Measurements from ENCODE around the gene STXBP2.

Gene STXBP2

GRCh38 chr19:7597689-7598088 is 39.2 kb upstream of the STXBP2 start:
- Histone ChIP-seq H3K79me1 (ENCODE audit: low read length) (no peaks in the 10 kb centered on the region), H2AK5ac (ENCODE audit: low read length) (no peak overlapping the region), H3K4me3 (ENCODE audit: low read length) (no peak overlapping the region), H2BK120ac (ENCODE audit: low read depth, low read length) (no peak overlapping the region), H3K4me1 (ENCODE audit: control insufficient read depth, low read depth, low read length) (no peaks in the 10 kb centered on the region), H3K36me3 (ENCODE audit: control insufficient read depth, insufficient read depth, low read length) (no peaks in the 10 kb centered on the region), H3K79me2 (ENCODE audit: control insufficient read depth, insufficient read depth, low read length) (no peaks in the 10 kb centered on the region), H3K23ac (ENCODE audit: low read length) (no peak overlapping the region), H3K27me3 (ENCODE audit: insufficient read depth, low read length, poor library complexity) (no peaks in the 10 kb centered on the region), H3K4ac (ENCODE audit: low read depth, low read length) (no peak overlapping the region), H3K4me2 (ENCODE audit: low read length) (no peak overlapping the region), H3K27ac (ENCODE audit: low read depth, low read length) (no peak overlapping the region), H3K9ac (ENCODE audit: low read length) (no peak overlapping the region), H2BK5ac (ENCODE audit: low read length) (no peak overlapping the region), H2BK15ac (replicated peaks; ENCODE audit: low read depth) (no peak overlapping the region), H3K18ac (ENCODE audit: low read length) (no peak overlapping the region), H4K8ac (ENCODE audit: low read depth, low read length) (no peak overlapping the region), H3K56ac (ENCODE audit: low read length) (no peak overlapping the region), H4K5ac (ENCODE audit: low read length) (no peak overlapping the region)
- WGBS (ENCODE audit: extremely low coverage, insufficient coverage, low lambda C conversion rate) = no CpG with 5 or more reads among the region's 9 CpGs
- peak; percentile 13 for DNase-seq

DNA sequence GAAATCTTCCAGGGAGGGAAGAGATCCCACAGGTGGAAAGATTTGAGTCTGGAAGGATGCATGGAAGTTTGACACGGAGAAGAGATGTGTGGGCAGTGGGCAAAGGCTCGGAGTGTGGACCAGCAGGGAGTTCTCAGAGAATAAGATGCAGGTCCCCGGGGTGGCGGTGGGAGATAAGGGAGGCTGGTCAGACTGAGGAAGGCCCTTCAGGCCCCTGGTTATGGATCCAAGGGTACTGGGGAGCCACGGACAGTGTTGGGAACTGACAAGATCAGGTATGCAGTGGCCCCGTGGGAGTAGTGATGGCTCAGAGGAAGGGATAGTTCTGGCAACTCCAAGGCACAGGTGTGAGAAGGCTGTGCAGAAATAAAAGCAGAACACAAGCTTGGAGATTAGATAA is 38.7 kb upstream of the STXBP2 start:
- WGBS (ENCODE audit: extremely low coverage, insufficient coverage, low lambda C conversion rate) = no CpG with 5 or more reads among the region's 6 CpGs
- H3K56ac ChIP-seq (ENCODE audit: low read length) = no peak overlapping the region
- no peak overlapping the region for H3K4me3 ChIP-seq (ENCODE audit: low read length)
- no peak overlapping the region for H2BK5ac ChIP-seq (ENCODE audit: low read length)
- no peak overlapping the region for H3K18ac ChIP-seq (ENCODE audit: low read length)
- no peak overlapping the region for H3K23ac ChIP-seq (ENCODE audit: low read length)
- no peak overlapping the region for H2BK120ac ChIP-seq (ENCODE audit: low read depth, low read length)
- DNase-seq = no peak
- H3K79me1 ChIP-seq (ENCODE audit: low read length) = no peaks in the 10 kb centered on the region
- no peaks in the 10 kb centered on the region for H3K36me3 ChIP-seq (ENCODE audit: control insufficient read depth, insufficient read depth, low read length)
- no peak overlapping the region for H2BK15ac ChIP-seq (replicated peaks; ENCODE audit: low read depth)
- H3K27me3 ChIP-seq (ENCODE audit: insufficient read depth, low read length, poor library complexity) = no peaks in the 10 kb centered on the region
- no peaks in the 10 kb centered on the region for H3K4me1 ChIP-seq (ENCODE audit: control insufficient read depth, low read depth, low read length)
- no peaks in the 10 kb centered on the region for H3K79me2 ChIP-seq (ENCODE audit: control insufficient read depth, insufficient read depth, low read length)
- H3K27ac ChIP-seq (ENCODE audit: low read depth, low read length) = no peak overlapping the region
- no peak overlapping the region for H4K8ac ChIP-seq (ENCODE audit: low read depth, low read length)
- no peak overlapping the region for H3K9ac ChIP-seq (ENCODE audit: low read length)
- H3K4me2 ChIP-seq (ENCODE audit: low read length) = no peak overlapping the region
- no peak overlapping the region for H2AK5ac ChIP-seq (ENCODE audit: low read length)
- no peak overlapping the region for H4K5ac ChIP-seq (ENCODE audit: low read length)
- no peak overlapping the region for H3K4ac ChIP-seq (ENCODE audit: low read depth, low read length)

- H3K27ac ChIP-seq (ENCODE audit: low read depth, low read length) = no peak overlapping the region
- H4K8ac ChIP-seq (ENCODE audit: low read depth, low read length) = no peak overlapping the region
These were observed 36.2 kb upstream of the STXBP2 start for GRCh38 chr19:7600721-7601120.

DNA sequence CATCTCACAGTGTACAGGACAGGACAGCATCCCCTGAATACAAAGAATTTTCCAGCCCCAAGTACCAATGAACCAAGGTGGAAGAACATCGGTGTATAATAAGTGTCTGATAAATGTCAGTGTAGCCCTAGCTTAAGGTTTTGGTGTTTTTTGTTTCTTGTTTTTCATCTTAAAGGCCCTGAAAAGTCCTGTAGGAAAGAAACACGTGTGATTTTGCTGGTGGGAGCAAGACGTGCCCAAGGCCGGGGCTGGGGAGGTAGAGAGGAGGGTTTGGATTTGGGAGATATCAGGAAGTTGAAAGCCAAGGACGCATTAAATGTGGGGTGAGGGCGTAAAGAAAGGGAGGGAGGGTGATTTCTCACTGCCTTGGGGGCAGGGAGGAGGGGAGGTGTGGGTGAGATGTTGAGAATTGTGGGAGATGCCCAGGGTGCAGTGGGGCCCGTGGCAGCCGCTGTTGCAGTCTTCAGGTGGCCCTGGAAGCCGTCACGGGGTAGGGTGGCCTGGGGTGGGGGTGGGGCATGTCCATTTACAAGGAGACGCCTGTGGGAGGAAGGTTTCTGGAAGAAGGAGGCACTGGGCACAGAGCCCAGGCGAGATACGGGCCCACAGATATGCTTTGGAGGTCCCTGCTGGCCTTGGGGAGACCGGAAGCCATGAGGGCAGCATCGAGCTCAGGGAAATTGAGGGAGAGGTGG is 34.5 kb upstream of the STXBP2 start:
- Histone ChIP-seq H3K9ac (ENCODE audit: low read length) (no peak overlapping the region), H4K5ac (ENCODE audit: low read length) (no peak overlapping the region), H3K79me2 (ENCODE audit: control insufficient read depth, insufficient read depth, low read length) (no peaks in the 10 kb centered on the region), H3K36me3 (ENCODE audit: control insufficient read depth, insufficient read depth, low read length) (no peaks in the 10 kb centered on the region), H2BK5ac (ENCODE audit: low read length) (no peak overlapping the region), H3K27ac (ENCODE audit: low read depth, low read length) (no peak overlapping the region), H2AK5ac (ENCODE audit: low read length) (no peak overlapping the region), H3K4ac (ENCODE audit: low read depth, low read length) (no peak overlapping the region), H3K4me1 (ENCODE audit: control insufficient read depth, low read depth, low read length) (no peaks in the 10 kb centered on the region), H3K27me3 (ENCODE audit: insufficient read depth, low read length, poor library complexity) (no peaks in the 10 kb centered on the region), H2BK120ac (ENCODE audit: low read depth, low read length) (no peak overlapping the region), H4K8ac (ENCODE audit: low read depth, low read length) (no peak overlapping the region), H3K23ac (ENCODE audit: low read length) (no peak overlapping the region), H3K79me1 (ENCODE audit: low read length) (peaks cover 2% of the 10 kb centered on the region), H3K4me3 (ENCODE audit: low read length) (no peak overlapping the region), H3K4me2 (ENCODE audit: low read length) (no peak overlapping the region), H3K18ac (ENCODE audit: low read length) (no peak overlapping the region), H3K56ac (ENCODE audit: low read length) (no peak overlapping the region), H2BK15ac (replicated peaks; ENCODE audit: low read depth) (no peak overlapping the region)
- WGBS (ENCODE audit: extremely low coverage, insufficient coverage, low lambda C conversion rate) = no CpG with 5 or more reads among the region's 15 CpGs
- no peak for DNase-seq

More at GRCh38 chr19:7600721-7601120, 36.2 kb upstream of the STXBP2 start:
- no peak overlapping the region for H4K5ac ChIP-seq (ENCODE audit: low read length)
- no peak overlapping the region for H3K4ac ChIP-seq (ENCODE audit: low read depth, low read length)
- H3K18ac ChIP-seq (ENCODE audit: low read length) = no peak overlapping the region
- no peak overlapping the region for H3K4me3 ChIP-seq (ENCODE audit: low read length)
- no peaks in the 10 kb centered on the region for H3K36me3 ChIP-seq (ENCODE audit: control insufficient read depth, insufficient read depth, low read length)
- no peak for DNase-seq
- H3K79me2 ChIP-seq (ENCODE audit: control insufficient read depth, insufficient read depth, low read length) = no peaks in the 10 kb centered on the region
- H3K27me3 ChIP-seq (ENCODE audit: insufficient read depth, low read length, poor library complexity) = no peaks in the 10 kb centered on the region
- H3K23ac ChIP-seq (ENCODE audit: low read length) = no peak overlapping the region
- H3K56ac ChIP-seq (ENCODE audit: low read length) = no peak overlapping the region
- H3K4me2 ChIP-seq (ENCODE audit: low read length) = no peak overlapping the region
- H2BK15ac ChIP-seq (replicated peaks; ENCODE audit: low read depth) = no peak overlapping the region
- H2AK5ac ChIP-seq (ENCODE audit: low read length) = no peak overlapping the region
- H3K79me1 ChIP-seq (ENCODE audit: low read length) = peaks cover 2% of the 10 kb centered on the region
- H2BK120ac ChIP-seq (ENCODE audit: low read depth, low read length) = no peak overlapping the region
- H3K9ac ChIP-seq (ENCODE audit: low read length) = no peak overlapping the region
- H3K4me1 ChIP-seq (ENCODE audit: control insufficient read depth, low read depth, low read length) = no peaks in the 10 kb centered on the region
- H2BK5ac ChIP-seq (ENCODE audit: low read length) = no peak overlapping the region

GRCh38 chr19:7602935-7603497 is 33.9 kb upstream of the STXBP2 start:
- no peak overlapping the region for H2BK5ac ChIP-seq (ENCODE audit: low read length)
- no peaks in the 10 kb centered on the region for H3K27me3 ChIP-seq (ENCODE audit: insufficient read depth, low read length, poor library complexity)
- H3K9ac ChIP-seq (ENCODE audit: low read length) = no peak overlapping the region
- H3K18ac ChIP-seq (ENCODE audit: low read length) = no peak overlapping the region
- H2BK15ac ChIP-seq (replicated peaks; ENCODE audit: low read depth) = no peak overlapping the region
- WGBS (ENCODE audit: extremely low coverage, insufficient coverage, low lambda C conversion rate) = no CpG with 5 or more reads among the region's 11 CpGs
- H3K56ac ChIP-seq (ENCODE audit: low read length) = no peak overlapping the region
- no peak for DNase-seq
- H2AK5ac ChIP-seq (ENCODE audit: low read length) = no peak overlapping the region
- H4K5ac ChIP-seq (ENCODE audit: low read length) = no peak overlapping the region
- H4K8ac ChIP-seq (ENCODE audit: low read depth, low read length) = no peak overlapping the region
- H3K27ac ChIP-seq (ENCODE audit: low read depth, low read length) = no peak overlapping the region
- H3K79me2 ChIP-seq (ENCODE audit: control insufficient read depth, insufficient read depth, low read length) = no peaks in the 10 kb centered on the region
- H3K4me2 ChIP-seq (ENCODE audit: low read length) = no peak overlapping the region
- H3K4me3 ChIP-seq (ENCODE audit: low read length) = no peak overlapping the region
- no peak overlapping the region for H2BK120ac ChIP-seq (ENCODE audit: low read depth, low read length)
- no peaks in the 10 kb centered on the region for H3K4me1 ChIP-seq (ENCODE audit: control insufficient read depth, low read depth, low read length)
- H3K36me3 ChIP-seq (ENCODE audit: control insufficient read depth, insufficient read depth, low read length) = no peaks in the 10 kb centered on the region
- no peak overlapping the region for H3K4ac ChIP-seq (ENCODE audit: low read depth, low read length)
- H3K79me1 ChIP-seq (ENCODE audit: low read length) = peaks cover 2% of the 10 kb centered on the region
- no peak overlapping the region for H3K23ac ChIP-seq (ENCODE audit: low read length)

GRCh38 chr19:7603919-7604318 is 33.0 kb upstream of the STXBP2 start:
- no peak overlapping the region for H3K4me3 ChIP-seq (ENCODE audit: low read length)
- no peak overlapping the region for H3K4me2 ChIP-seq (ENCODE audit: low read length)
- no peak overlapping the region for H3K27ac ChIP-seq (ENCODE audit: low read depth, low read length)
- DNase-seq = no peak
- H3K56ac ChIP-seq (ENCODE audit: low read length) = no peak overlapping the region
- peaks cover 2% of the 10 kb centered on the region for H3K79me1 ChIP-seq (ENCODE audit: low read length)
- WGBS (ENCODE audit: extremely low coverage, insufficient coverage, low lambda C conversion rate) = no CpG with 5 or more reads among the region's 9 CpGs
- H3K18ac ChIP-seq (ENCODE audit: low read length) = no peak overlapping the region
- H3K4me1 ChIP-seq (ENCODE audit: control insufficient read depth, low read depth, low read length) = no peaks in the 10 kb centered on the region
- H4K5ac ChIP-seq (ENCODE audit: low read length) = no peak overlapping the region
- no peak overlapping the region for H3K9ac ChIP-seq (ENCODE audit: low read length)
- H4K8ac ChIP-seq (ENCODE audit: low read depth, low read length) = no peak overlapping the region
- no peak overlapping the region for H3K4ac ChIP-seq (ENCODE audit: low read depth, low read length)
- H3K27me3 ChIP-seq (ENCODE audit: insufficient read depth, low read length, poor library complexity) = no peaks in the 10 kb centered on the region
- H3K36me3 ChIP-seq (ENCODE audit: control insufficient read depth, insufficient read depth, low read length) = no peaks in the 10 kb centered on the region
- no peak overlapping the region for H3K23ac ChIP-seq (ENCODE audit: low read length)
- H3K79me2 ChIP-seq (ENCODE audit: control insufficient read depth, insufficient read depth, low read length) = no peaks in the 10 kb centered on the region
- H2AK5ac ChIP-seq (ENCODE audit: low read length) = no peak overlapping the region
- no peak overlapping the region for H2BK120ac ChIP-seq (ENCODE audit: low read depth, low read length)
- no peak overlapping the region for H2BK15ac ChIP-seq (replicated peaks; ENCODE audit: low read depth)
- no peak overlapping the region for H2BK5ac ChIP-seq (ENCODE audit: low read length)

Data from mesendoderm (in vitro differentiated cells).